A673 (cell line): ENCODE results near the gene NT5C1B.

Source experiments
- EZH2 ChIP-seq: fragments of 200-600 bp; sonication (generic); IDR thresholded peaks from 2 replicates; pipeline ENCODE4 v1.6.1; 2017; ENCODE audit warnings: borderline replicate concordance, low read depth, mild to moderate bottlenecking, mixed read lengths, antibody characterized with exemption, low read length; ENCODE audit not compliant: poor library complexity, severe bottlenecking
- TF ChIP-seq, protein P1 (sequence below): fragments of 300-800, 200-600 bp; sonication (generic); conservative IDR thresholded peaks from 2 replicates; pipeline ENCODE4 v1.5.1; 2017; ENCODE audit warnings: low read depth, mild to moderate bottlenecking, antibody characterized with exemption, low read length, moderate library complexity, mixed read lengths

- TF ChIP-seq EZH2 = no peak
- TF ChIP-seq, protein P1, sequence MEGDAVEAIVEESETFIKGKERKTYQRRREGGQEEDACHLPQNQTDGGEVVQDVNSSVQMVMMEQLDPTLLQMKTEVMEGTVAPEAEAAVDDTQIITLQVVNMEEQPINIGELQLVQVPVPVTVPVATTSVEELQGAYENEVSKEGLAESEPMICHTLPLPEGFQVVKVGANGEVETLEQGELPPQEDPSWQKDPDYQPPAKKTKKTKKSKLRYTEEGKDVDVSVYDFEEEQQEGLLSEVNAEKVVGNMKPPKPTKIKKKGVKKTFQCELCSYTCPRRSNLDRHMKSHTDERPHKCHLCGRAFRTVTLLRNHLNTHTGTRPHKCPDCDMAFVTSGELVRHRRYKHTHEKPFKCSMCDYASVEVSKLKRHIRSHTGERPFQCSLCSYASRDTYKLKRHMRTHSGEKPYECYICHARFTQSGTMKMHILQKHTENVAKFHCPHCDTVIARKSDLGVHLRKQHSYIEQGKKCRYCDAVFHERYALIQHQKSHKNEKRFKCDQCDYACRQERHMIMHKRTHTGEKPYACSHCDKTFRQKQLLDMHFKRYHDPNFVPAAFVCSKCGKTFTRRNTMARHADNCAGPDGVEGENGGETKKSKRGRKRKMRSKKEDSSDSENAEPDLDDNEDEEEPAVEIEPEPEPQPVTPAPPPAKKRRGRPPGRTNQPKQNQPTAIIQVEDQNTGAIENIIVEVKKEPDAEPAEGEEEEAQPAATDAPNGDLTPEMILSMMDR = no peak
These were observed 74.6 kb downstream of the NT5C1B start for GRCh38 chr2:18514526-18515461.
